Osteocyte (in vitro differentiated cells): ENCODE measurements around the gene UBE2O. TPM values are rescaled to one million over a fixed set of nuclear protein-coding genes. Genes with fewer than 3 reads are reported as not detected.

Source experiments
- DNase-seq: peaks from one replicate; pipeline ENCODE4 v3.0.0; 2021; ENCODE audit warnings: mixed read lengths; ENCODE audit not compliant: unreplicated experiment; ENCODE audit errors: extremely low spot score
- H3K27ac Mint-ChIP-seq: one replicate; pipeline ENCODE4 v1.8.0; 2021; ENCODE audit warnings: mild to moderate bottlenecking, mixed read lengths; ENCODE audit not compliant: unreplicated experiment
- H3K27me3 Mint-ChIP-seq: one replicate; pipeline ENCODE4 v1.8.0; 2021; ENCODE audit warnings: mixed read lengths; ENCODE audit not compliant: unreplicated experiment
- H3K36me3 Mint-ChIP-seq: one replicate; pipeline ENCODE4 v1.8.0; 2021; ENCODE audit warnings: mixed read lengths; ENCODE audit not compliant: unreplicated experiment
- H3K4me1 Mint-ChIP-seq: one replicate; pipeline ENCODE4 v1.8.0; 2021; ENCODE audit warnings: mixed read lengths; ENCODE audit not compliant: unreplicated experiment
- H3K4me3 Mint-ChIP-seq: one replicate; pipeline ENCODE4 v1.8.0; 2021; ENCODE audit warnings: mild to moderate bottlenecking, moderate library complexity, mixed read lengths; ENCODE audit not compliant: unreplicated experiment
- H3K9me3 Mint-ChIP-seq: one replicate; pipeline ENCODE4 v1.8.0; 2021; ENCODE audit warnings: mixed read lengths; ENCODE audit not compliant: unreplicated experiment
- total RNA-seq: library from RNA; stranded (reverse); gene quantifications from 2 replicates; pipeline ENCODE4 v1.2.1, GENCODE V29; 2021
- TF ChIP-seq, protein P1 (sequence below): fragments of 200-600 bp; sonication (generic); IDR thresholded peaks from 2 replicates; pipeline ENCODE4 v1.5.0; 2021; ENCODE audit warnings: antibody characterized with exemption, mild to moderate bottlenecking, moderate library complexity

Gene UBE2O
- total RNA-seq, 1 donor from 2014 or later: 30.7 TPM

DNA sequence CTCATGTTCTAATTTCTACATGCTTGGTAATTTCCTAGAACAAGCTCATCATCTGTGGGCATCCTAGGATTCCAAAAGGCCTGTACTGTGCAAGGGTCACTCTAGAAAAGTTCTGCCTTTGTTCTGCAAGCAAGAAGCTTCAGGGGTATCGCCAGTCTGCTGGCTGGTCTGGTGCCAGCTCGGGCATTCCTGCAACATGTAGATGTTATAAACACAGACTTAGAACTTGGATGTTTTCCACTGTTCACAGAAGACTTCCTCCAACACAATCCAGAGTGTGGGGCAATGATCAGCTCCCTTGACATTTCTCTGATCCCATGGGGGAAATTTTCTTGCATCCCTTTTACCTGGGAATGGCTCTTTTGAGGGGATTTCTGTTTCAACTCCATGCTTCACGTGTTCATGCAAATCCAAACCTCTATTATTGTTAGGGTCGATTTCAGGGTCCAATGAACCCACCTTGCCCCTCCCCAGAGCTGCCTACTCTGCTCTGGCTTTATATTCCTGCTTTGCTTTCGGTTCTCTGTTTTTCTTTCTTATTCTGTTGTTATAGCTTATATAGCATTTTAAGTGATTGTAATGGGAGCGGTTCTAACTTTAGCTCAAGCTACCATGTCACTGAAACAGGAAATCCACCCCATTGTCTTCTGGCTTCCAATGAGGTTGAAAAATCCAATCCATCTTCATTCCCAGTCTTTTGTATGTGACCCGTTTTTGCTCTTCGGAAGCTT is 25.3 kb downstream of the UBE2O start:
- TF ChIP-seq, protein P1, sequence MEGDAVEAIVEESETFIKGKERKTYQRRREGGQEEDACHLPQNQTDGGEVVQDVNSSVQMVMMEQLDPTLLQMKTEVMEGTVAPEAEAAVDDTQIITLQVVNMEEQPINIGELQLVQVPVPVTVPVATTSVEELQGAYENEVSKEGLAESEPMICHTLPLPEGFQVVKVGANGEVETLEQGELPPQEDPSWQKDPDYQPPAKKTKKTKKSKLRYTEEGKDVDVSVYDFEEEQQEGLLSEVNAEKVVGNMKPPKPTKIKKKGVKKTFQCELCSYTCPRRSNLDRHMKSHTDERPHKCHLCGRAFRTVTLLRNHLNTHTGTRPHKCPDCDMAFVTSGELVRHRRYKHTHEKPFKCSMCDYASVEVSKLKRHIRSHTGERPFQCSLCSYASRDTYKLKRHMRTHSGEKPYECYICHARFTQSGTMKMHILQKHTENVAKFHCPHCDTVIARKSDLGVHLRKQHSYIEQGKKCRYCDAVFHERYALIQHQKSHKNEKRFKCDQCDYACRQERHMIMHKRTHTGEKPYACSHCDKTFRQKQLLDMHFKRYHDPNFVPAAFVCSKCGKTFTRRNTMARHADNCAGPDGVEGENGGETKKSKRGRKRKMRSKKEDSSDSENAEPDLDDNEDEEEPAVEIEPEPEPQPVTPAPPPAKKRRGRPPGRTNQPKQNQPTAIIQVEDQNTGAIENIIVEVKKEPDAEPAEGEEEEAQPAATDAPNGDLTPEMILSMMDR: no peak
- peaks cover 20% of the 10 kb centered on the region for H3K4me1 Mint-ChIP-seq
- H3K27ac Mint-ChIP-seq: peak overlapping the region; percentile 59
- DNase-seq: no peak
- no peaks in the 10 kb centered on the region for H3K9me3 Mint-ChIP-seq
- peaks cover 4% of the 10 kb centered on the region for H3K36me3 Mint-ChIP-seq
- H3K4me3 Mint-ChIP-seq: no peak overlapping the region
- H3K27me3 Mint-ChIP-seq: no peaks in the 10 kb centered on the region

DNA sequence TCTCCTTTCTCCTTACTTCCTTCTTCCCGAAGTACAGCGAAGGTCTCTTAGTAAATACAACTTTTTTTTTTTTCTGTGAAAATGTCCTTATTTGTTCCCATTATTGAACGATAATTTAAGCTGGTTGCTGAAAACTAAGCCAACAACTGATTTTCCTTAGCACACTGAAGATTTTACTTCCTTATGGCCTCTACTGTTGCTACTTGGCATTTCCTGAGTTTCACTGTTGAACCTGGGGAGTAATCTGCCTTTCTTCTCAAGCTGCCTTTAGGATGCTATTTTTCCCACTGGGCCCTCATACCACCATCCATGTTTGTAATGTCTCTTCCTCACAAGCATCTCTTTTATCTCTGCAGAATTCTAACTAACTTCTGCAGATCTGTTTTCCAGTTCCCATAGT is 26.1 kb downstream of the UBE2O start:
- H3K27ac Mint-ChIP-seq: peak overlapping the region; percentile 59
- peaks cover 4% of the 10 kb centered on the region for H3K36me3 Mint-ChIP-seq

DNA sequence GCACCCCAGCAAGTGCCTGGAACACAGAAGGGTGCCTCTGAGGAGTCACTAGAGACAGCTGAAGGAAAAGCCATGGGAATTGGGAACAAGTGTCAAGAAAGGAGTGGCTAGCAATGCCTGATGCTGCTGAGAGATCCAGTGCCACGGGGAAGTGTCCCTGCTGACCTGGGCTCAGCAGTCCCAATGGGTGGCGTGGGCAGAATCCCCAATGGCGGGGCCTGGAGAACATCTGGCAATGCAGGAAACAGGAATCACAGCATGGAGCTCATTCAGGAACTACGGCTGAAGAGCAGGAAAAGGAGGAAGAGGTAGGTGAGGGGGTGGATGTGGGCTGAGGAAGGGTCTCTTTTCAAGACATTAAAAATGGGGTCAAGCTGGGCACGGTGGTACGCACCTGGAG is 30.1 kb downstream of the UBE2O start:
- no peak overlapping the region for H3K27ac Mint-ChIP-seq

More for the DNA sequence above, 26.1 kb downstream of the UBE2O start:
- Mint-ChIP-seq H3K27me3 (no peaks in the 10 kb centered on the region), H3K4me3 (no peak overlapping the region), H3K4me1 (peaks cover 20% of the 10 kb centered on the region), H3K9me3 (no peaks in the 10 kb centered on the region)
- TF ChIP-seq, protein P1: no peak
- DNase-seq: no peak

DNA sequence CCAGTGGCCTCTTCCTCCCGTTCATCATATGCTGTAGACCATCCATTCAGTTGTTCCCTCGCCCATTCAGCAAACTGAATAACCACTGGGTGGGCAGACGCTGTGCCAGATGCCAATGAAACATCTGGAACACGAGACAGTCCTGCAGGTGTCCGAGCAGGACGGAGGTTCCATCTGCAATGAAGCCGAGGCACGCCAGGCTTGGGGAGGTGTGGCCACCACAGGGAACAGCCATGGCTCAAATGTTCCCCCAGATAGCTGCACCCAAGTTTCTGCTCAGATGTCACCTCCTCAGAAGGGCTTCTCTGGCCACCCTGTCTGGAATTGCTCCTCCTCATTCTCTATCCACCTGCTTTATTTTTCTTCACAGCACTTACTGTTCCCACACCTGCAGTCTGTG is 30.5 kb downstream of the UBE2O start:
- no peaks in the 10 kb centered on the region for H3K36me3 Mint-ChIP-seq
- no peak overlapping the region for H3K27ac Mint-ChIP-seq
- no peak for DNase-seq
- H3K27me3 Mint-ChIP-seq: no peaks in the 10 kb centered on the region
- TF ChIP-seq, protein P1: no peak
- H3K4me1 Mint-ChIP-seq: peaks cover 21% of the 10 kb centered on the region
- no peaks in the 10 kb centered on the region for H3K9me3 Mint-ChIP-seq
- H3K4me3 Mint-ChIP-seq: no peak overlapping the region

More for the DNA sequence above, 30.1 kb downstream of the UBE2O start:
- Mint-ChIP-seq H3K36me3 (no peaks in the 10 kb centered on the region), H3K27me3 (no peaks in the 10 kb centered on the region), H3K4me1 (peaks cover 25% of the 10 kb centered on the region), H3K9me3 (no peaks in the 10 kb centered on the region), H3K4me3 (no peak overlapping the region)
- TF ChIP-seq, protein P1: no peak
- no peak for DNase-seq

DNA sequence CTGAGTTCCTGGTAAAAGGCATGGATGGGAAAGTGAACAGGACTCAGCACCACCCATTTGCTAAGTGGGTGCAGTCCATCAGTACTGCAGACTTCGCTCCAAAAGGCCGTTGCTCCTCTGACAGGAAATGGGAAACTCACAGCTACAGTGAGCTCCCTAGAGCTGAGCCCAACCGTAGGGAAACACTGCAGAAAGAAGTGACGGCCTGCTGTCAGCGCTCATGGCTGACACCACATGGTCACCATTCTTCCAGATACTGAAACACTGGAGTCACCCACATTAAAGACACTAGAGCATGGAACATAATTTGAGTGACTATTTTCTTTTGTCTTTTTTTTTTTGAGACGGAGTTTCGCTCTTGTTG is 31.9 kb downstream of the UBE2O start:
- no peak for DNase-seq
- Mint-ChIP-seq H3K9me3 (no peaks in the 10 kb centered on the region), H3K4me3 (no peak overlapping the region), H3K36me3 (peaks cover 3% of the 10 kb centered on the region), H3K27me3 (no peaks in the 10 kb centered on the region), H3K27ac (peak overlapping the region; percentile 64), H3K4me1 (peaks cover 19% of the 10 kb centered on the region)
- TF ChIP-seq, protein P1: no peak
